ENCODE results near the gene WASHC2A.
"Not testable (repeated sequence)": the region's sequence is repeated elsewhere in the genome, so short reads cannot be mapped to it uniquely, and the experiment has no call there.

WASHC2A gene

DNA sequence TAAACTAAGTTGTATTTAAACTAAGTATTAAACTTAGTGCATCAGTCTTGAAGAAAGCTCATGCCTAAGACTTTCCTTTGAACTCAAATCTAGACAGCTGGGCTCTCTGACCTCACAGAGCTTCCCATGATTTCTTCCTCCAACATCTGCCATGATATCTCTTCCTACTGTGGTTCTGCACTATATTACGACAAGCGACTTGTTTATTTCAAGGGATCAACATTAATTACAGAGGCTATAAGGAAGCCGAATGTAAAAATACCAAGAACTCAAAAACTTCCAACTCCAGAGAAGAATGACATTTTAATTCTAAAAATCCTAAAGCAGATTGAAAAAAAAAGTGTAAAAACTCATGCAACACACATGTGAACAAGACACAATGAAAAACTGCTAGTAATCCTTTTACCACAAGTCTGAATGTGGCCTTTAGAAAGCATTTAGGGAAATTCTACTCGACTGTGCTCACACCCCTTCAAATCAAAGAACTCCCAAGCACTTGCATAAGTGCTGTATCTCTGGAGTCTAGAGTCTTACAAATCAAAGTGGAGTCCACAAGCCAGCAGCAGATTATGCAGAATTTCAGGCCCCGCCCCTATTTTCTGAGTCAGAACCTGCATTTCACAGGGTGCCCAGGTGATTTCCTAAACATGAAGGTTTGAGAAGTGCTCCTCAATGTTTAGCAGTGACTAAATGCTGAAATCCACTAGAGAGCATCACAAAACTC is 22.7 kb upstream of the WASHC2A start:
- no peak for ATAC-seq
- TF ChIP-seq ISL1 (CRISPR knock-in tag; IDR thresholded peaks at IDR 0.05) (no peak), ZNF70 (CRISPR knock-in tag; IDR thresholded peaks at IDR 0.05) (no peak), ZNF565 (CRISPR knock-in tag; conservative IDR thresholded peaks at IDR 0.05; ENCODE audit: low read depth) (no peak)

DNA sequence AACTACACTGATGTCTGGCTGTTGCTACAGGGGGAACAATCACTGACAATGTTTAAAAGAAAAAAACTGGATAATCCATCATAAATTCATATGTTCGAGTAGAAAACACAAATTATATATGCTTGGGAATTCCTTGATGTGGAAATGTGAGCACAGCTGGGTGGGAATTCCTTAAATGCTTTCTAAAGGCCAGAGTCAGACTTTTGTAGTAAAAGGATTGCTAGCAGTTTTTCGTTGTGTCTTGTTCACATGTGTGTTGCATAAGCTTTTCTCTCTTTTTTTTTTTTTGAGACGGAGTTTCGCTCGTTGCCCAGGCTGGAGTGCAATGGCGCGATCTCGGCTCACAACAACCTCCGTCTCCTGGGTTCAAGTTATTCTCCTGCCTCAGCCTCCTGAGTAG is 21.3 kb upstream of the WASHC2A start:
- not testable (repeated sequence) for ATAC-seq

GRCh38 chr10:50047594-50047993 is 20.2 kb upstream of the WASHC2A start:
- not testable (repeated sequence) for ATAC-seq

DNA sequence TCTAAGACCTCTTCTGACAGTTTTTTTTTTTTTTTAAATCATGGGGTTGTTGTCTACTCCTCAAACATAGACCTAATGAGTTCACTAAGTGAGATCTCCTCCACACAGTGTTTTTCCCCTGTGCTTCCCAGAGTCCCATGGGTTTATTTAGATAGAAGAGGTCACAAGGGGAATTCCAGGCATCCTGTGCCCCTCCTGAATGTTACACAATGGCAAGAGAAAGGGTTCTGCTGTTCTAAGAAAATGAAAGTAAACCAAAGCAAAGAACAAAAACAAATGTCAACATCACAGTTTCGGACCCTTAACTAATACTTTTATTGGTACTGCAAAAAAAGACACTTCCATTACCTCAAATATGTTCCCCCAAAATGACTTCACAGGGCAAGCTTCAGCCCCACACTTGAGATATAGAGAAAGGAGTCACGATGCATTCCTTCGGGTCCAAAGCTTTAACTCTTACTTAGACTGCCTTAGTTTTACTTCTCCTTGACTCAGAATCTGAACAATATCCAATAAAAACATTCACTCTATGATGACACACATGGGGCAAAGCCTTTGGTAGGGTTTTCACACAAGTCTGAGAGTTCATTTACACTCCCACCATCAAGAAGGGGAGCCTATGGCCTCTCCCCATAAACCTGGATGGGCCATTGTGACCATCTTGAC is 15.6 kb upstream of the WASHC2A start:
- not testable (repeated sequence) for ATAC-seq

- not testable (repeated sequence) for ATAC-seq
Measured at GRCh38 chr10:50052778-50053376, 14.9 kb upstream of the WASHC2A start.

DNA sequence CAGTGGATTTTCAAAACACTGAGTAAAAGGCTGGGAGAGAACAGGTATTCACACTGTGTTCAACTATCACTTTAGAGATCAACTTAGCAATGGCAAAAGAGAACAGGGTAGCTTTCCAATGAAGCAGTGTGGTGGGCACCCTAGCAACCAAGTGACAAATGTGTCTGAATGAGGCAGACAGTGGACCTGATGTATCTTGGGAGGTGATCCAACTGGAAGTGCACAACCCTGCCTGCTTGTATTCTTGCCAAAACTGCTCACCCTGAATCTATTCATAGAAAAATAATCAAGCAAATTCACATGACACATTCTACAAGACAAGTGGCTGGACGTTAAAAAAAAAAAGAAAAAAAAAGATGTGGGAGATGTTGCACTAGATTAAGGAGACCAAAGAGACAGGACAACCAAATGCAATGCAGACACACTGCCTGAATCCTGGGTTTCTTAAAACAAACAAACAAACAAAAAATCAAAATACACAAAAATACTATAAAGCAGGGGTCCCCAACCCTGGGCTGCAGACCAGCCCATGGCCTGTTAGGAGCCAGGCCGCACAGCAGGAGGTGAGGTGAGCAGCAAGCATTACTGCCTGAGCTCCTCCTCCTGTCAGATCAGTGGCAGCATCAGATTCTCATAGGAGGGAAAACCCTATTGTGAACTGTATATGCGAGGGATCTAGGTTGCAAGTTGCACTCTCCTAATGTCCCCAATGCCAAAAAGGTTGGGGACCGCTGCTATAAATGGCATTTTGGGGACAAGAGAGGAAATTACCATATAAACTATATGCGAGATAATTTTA is 12.1 kb upstream of the WASHC2A start:
- not testable (repeated sequence) for ATAC-seq

- ATAC-seq, result not testable (repeated sequence)
Measured at GRCh38 chr10:50056654-50057053, 11.1 kb upstream of the WASHC2A start.

DNA sequence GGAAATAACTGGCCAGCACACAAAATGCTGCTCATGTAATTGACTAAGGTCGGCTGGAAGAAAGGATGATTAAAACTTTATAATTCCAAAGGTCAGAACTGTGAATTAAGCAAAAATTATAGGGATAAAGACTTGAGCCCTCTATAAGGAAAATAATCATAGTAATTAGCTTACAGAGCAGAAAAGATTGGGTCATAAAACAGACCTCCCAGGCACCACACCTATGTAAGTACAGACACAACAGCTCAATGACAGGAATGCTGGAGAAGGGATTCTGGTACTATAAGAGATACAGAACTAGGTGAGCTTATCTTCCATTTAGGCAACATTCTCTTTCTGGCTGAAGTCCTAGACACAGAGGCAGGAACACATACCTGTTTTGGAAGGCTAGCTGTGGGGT is 9.0 kb upstream of the WASHC2A start:
- not testable (repeated sequence) for ATAC-seq

DNA sequence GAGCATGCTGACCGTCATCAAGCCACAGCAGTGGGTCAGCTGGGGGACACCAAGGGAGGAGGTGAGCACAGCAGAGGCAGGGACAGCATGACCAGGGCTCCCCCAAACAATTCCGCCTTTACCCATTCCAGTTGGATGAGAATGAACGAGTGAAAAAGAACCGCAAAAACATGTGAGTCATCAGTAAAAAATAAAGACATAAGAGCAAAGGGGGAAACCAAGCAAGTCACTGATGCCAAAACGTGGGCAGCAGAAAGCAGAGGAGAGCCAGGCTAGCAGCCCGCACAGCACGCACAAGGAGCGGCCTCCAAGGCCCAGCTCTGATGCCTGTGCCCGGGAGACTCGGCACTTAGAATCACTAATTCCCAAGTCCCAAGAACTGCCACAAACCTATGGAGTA is 7.8 kb upstream of the WASHC2A start:
- not testable (repeated sequence) for ATAC-seq

- not testable (repeated sequence) for ATAC-seq
Measured at GRCh38 chr10:50061548-50061947, 6.2 kb upstream of the WASHC2A start.

DNA sequence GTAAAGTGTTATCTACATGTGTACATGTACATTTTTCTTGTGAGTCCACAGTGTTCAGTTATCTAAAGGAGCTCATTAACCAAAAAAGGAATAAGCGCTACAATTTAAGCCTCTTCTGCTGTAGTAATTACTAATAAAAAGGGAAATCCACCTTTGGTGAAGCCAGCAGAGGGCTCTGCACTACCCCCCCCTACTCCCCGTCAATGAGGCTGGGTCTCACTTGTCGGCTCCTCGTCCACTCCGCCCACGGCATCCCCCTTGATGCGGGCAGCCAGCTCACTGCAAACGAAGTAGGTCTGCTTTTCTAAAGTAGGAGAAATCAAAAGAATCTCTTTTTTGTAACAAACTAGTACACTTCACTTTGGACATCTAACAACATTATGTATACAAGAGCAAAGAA is 4.7 kb upstream of the WASHC2A start:
- TF ChIP-seq SNAI2 (CRISPR knock-in tag; IDR thresholded peaks at IDR 0.05) (no peak), ISL1 (CRISPR knock-in tag; IDR thresholded peaks at IDR 0.05) (no peak), OSR1 (CRISPR knock-in tag; IDR thresholded peaks at IDR 0.05) (no peak), GLIS3 (CRISPR knock-in tag; IDR thresholded peaks at IDR 0.05) (no peak), RARB (CRISPR knock-in tag; IDR thresholded peaks at IDR 0.05) (no peak), TCF4 (CRISPR knock-in tag; IDR thresholded peaks at IDR 0.05; ENCODE audit: borderline replicate concordance) (no peak), CREB5 (CRISPR knock-in tag; IDR thresholded peaks at IDR 0.05; ENCODE audit: low read depth) (no peak), ZNF70 (CRISPR knock-in tag; IDR thresholded peaks at IDR 0.05) (no peak), BACH2 (CRISPR knock-in tag; IDR thresholded peaks at IDR 0.05; ENCODE audit: borderline replicate concordance) (no peak), TOX (CRISPR knock-in tag; IDR thresholded peaks at IDR 0.05; ENCODE audit: borderline replicate concordance) (no peak), CSDC2 (CRISPR knock-in tag; IDR thresholded peaks at IDR 0.05) (no peak), PPARA (CRISPR knock-in tag; IDR thresholded peaks at IDR 0.05; ENCODE audit: borderline replicate concordance) (no peak), ZNF565 (CRISPR knock-in tag; conservative IDR thresholded peaks at IDR 0.05; ENCODE audit: low read depth) (no peak), ARNTL (CRISPR knock-in tag; IDR thresholded peaks at IDR 0.05; ENCODE audit: borderline replicate concordance, low read depth) (no peak), ZFP3 (CRISPR knock-in tag; IDR thresholded peaks at IDR 0.05) (no peak), ZNF8 (CRISPR knock-in tag; IDR thresholded peaks at IDR 0.05) (no peak), ESRRG (CRISPR knock-in tag; IDR thresholded peaks at IDR 0.05) (no peak), TSHZ2 (CRISPR knock-in tag; IDR thresholded peaks at IDR 0.05) (no peak), ZC3H10 (CRISPR knock-in tag; IDR thresholded peaks at IDR 0.05) (no peak)
- ATAC-seq, result no peak

GRCh38 chr10:50068352-50068659 is 552 bp downstream of the WASHC2A start:
- ATAC-seq, result peak; percentile 63

Data from SK-N-SH treated with all-trans-retinoic acid at 6 μM for 48 hours (cell line).